GM12873 (cell line): ENCODE measurements around the gene PRKAG2.

Experiments used
- CTCF ChIP-seq: IDR thresholded peaks from 2 replicates; pipeline ENCODE4 v1.5.1; 2012; ENCODE audit warnings: low read depth, mild to moderate bottlenecking, moderate library complexity, low read length, control low read depth; ENCODE audit not compliant: insufficient read depth; ENCODE audit errors: missing control alignments

Gene PRKAG2

GRCh38 chr7:151544183-151544582, 332.7 kb downstream of the PRKAG2 start:
- no peak for TF ChIP-seq CTCF

- TF ChIP-seq CTCF: no peak
Measured at GRCh38 chr7:151542606-151543130, 334.2 kb downstream of the PRKAG2 start.

GRCh38 chr7:151541709-151542499, 335.0 kb downstream of the PRKAG2 start:
- no peak for TF ChIP-seq CTCF

GRCh38 chr7:151540146-151540545, 336.8 kb downstream of the PRKAG2 start:
- no peak for TF ChIP-seq CTCF

GRCh38 chr7:151539088-151539671, 337.7 kb downstream of the PRKAG2 start:
- no peak for TF ChIP-seq CTCF

- TF ChIP-seq CTCF: no peak
Measured at GRCh38 chr7:151537818-151538561, 338.9 kb downstream of the PRKAG2 start.

GRCh38 chr7:151529842-151530241, 347.1 kb downstream of the PRKAG2 start:
- TF ChIP-seq CTCF: no peak
